ENCODE measurements around the gene KIF11. TPM values are rescaled to one million over a fixed set of nuclear protein-coding genes. Genes with fewer than 3 reads are reported as not detected.

KIF11 gene
- total and polyA plus RNA-seq, 2 experiments from 2014 or later = 26.1 to 56.7 TPM

DNA sequence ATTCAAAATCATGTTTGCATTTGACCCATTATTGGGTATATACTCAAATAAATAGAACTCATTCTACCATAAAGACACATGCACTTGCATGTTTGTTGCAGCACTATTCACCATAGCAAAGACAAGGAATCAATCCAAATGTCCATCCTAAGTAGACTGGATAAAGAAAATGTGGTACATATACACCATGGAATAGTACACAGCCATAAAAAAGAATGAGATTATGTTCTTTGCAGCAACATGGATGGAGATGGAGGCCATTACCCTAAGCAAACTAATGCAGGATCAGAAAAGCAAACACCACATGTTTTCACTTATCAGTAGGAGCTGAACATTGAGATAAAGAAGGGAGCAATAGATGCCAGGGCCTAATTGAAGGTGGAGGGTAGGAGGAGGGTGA, 84.8 kb downstream of the KIF11 start (continued):
- TF ChIP-seq ZNF462 (CRISPR knock-in tag; IDR thresholded peaks at IDR 0.05) = no peak
- no peak for TF ChIP-seq EZH2phosphoT487 (IDR thresholded peaks at IDR 0.05; ENCODE audit: unreplicated experiment)
- no peak for TF ChIP-seq POLR2AphosphoS5 (IDR thresholded peaks at IDR 0.05; ENCODE audit: low read depth)
- no peak for TF ChIP-seq CTCF (conservative IDR thresholded peaks at IDR 0.05; ENCODE audit: low read depth in 2 of 2)
- TF ChIP-seq ETS1 (IDR thresholded peaks at IDR 0.05) = no peak
- no peak for TF ChIP-seq CREB1 (CRISPR knock-in tag; IDR thresholded peaks at IDR 0.05; ENCODE audit: low read depth)

- Mint-ChIP-seq H3K27ac (no peak overlapping the region), H3K4me3 (no peak overlapping the region), H3K4me1 (no peaks in the 10 kb centered on the region), H3K9me3 (peaks cover 26% of the 10 kb centered on the region), H3K36me3 (ENCODE audit: low read depth) (peaks cover 12% of the 10 kb centered on the region), H3K27me3 (ENCODE audit: insufficient read depth, low read depth, poor library complexity) (peaks cover under 1% of the 10 kb centered on the region)
- no peak for DNase-seq (ENCODE audit: low spot score)
- H3K9me2 ChIP-seq (ENCODE audit: insufficient read depth) = no peaks in the 10 kb centered on the region
- no peaks in the 10 kb centered on the region for H3K4me1 ChIP-seq (ENCODE audit: insufficient read depth)
- no peak overlapping the region for H2AFZ ChIP-seq
- ATAC-seq = no peak
- no peaks in the 10 kb centered on the region for H3K27me3 ChIP-seq (ENCODE audit: insufficient read depth)
- no peaks in the 10 kb centered on the region for H3F3A ChIP-seq (replicated peaks; ENCODE audit: low read depth)
- H3K4me3 ChIP-seq = no peak overlapping the region
- H3K79me2 ChIP-seq (replicated peaks; ENCODE audit: insufficient read depth) = no peaks in the 10 kb centered on the region
- H3K36me3 ChIP-seq (ENCODE audit: insufficient read depth) = no peaks in the 10 kb centered on the region
- no peak overlapping the region for H3K27ac ChIP-seq (ENCODE audit: low read depth)
- H4K20me1 ChIP-seq (replicated peaks; ENCODE audit: insufficient read depth) = no peaks in the 10 kb centered on the region
- H3K4me2 ChIP-seq = no peak overlapping the region
- TF ChIP-seq POLR2AphosphoS5 (IDR thresholded peaks at IDR 0.05; ENCODE audit: low read depth) (no peak), EZH2 (IDR thresholded peaks at IDR 0.05; ENCODE audit: low read depth, unreplicated experiment) (no peak), JUNB (IDR thresholded peaks at IDR 0.05; ENCODE audit: unreplicated experiment) (no peak), REST (IDR thresholded peaks at IDR 0.05; ENCODE audit: unreplicated experiment) (no peak), EZH2phosphoT487 (IDR thresholded peaks at IDR 0.05; ENCODE audit: unreplicated experiment) (no peak), NANOG (IDR thresholded peaks at IDR 0.05; ENCODE audit: borderline replicate concordance) (no peak), ETS1 (IDR thresholded peaks at IDR 0.05) (no peak), CREB1 (CRISPR knock-in tag; IDR thresholded peaks at IDR 0.05; ENCODE audit: low read depth) (no peak), ZNF114 (CRISPR knock-in tag; IDR thresholded peaks at IDR 0.05) (no peak)
Measured at GRCh38 chr10:92678206-92678605, 85.3 kb downstream of the KIF11 start.

All from GM23338 (cell line).